ENCODE measurements around the gene ITPR3. TPM values are rescaled to one million over a fixed set of nuclear protein-coding genes. Genes with fewer than 3 reads are reported as not detected.
A peak's percentile ranks its signal among the peaks of the same experiment; 100 is the strongest.

ITPR3 gene
- total RNA-seq, 2 experiments from 2014 or later, result 64.2 to 65.8 TPM

- H3K4me1 Mint-ChIP-seq, result peaks cover 42% of the 10 kb centered on the region
- peaks cover 4% of the 10 kb centered on the region for H3K27me3 Mint-ChIP-seq
- ChIA-PET CTCF (interaction anchor here (1.2 to 2.0 kb wide), 4 partner anchors 12 to 125 kb away, joined by 3 to 5 read pairs (median 4); no protein-coding TSS in a partner anchor), POLR2A (no interaction called here)
- H3K27ac Mint-ChIP-seq, result no peak overlapping the region
- H3K9me3 Mint-ChIP-seq, result no peaks in the 10 kb centered on the region
- H3K4me3 Mint-ChIP-seq, result peak overlapping the region; percentile 2
- H3K36me3 Mint-ChIP-seq (ENCODE audit: low read depth), result peaks cover 24% of the 10 kb centered on the region
- no peak for DNase-seq
Observed at GRCh38 chr6:33709605-33710295, 88.6 kb downstream of the ITPR3 start.

DNA sequence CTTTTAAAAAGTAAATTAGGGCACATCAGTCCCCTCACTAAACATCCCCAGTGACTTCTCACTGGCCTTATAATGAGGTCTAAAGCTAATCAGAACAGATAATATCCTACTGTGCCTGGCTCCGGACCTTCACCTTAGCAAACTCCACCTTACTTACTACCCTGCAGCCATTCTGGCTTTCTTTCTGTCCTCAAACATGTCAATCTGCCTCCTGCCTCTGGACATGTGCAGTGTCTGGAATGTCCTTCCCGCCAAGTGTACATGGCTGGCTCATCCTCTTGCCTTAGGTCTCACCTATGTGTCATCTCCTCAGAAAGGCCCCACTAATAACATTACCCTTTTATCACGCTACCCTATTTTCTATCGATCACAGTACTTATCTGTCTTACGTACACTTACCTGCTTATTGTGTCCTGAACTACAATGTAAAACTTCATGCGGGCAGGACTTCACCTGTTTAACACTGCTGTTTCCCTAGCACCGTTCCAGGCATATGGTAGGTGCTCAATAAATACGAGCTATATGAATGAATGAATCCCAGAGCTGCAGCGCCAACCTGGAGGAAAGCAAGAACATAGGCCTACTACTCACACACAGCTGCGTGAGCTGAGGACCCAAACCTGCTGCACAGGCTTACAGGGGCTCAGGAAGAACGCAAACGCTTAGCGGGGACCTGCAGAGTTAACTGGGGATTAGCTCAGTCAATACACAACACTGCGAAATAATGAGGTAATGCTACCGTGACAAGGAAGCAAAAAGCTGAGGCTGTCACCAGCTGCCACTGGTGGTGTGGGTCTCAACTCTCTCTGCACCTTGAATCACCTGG lies 89.4 kb downstream of the ITPR3 start:
- Mint-ChIP-seq H3K4me3 (peak overlapping the region; percentile 90), H3K27ac (peak overlapping the region; percentile 96), H3K27me3 (peaks cover 4% of the 10 kb centered on the region), H3K36me3 (ENCODE audit: low read depth) (peaks cover 24% of the 10 kb centered on the region), H3K4me1 (peaks cover 41% of the 10 kb centered on the region), H3K9me3 (no peaks in the 10 kb centered on the region)
- CTCF ChIA-PET, result interaction anchor here (0.7 to 2.1 kb wide), 18 partner anchors 8 to 318 kb away, joined by 3 to 18 read pairs (median 4); partner anchors contain the start of genes IP6K3 and ITPR3
- POLR2A ChIA-PET, result no interaction called here
- DNase-seq, result peak; percentile 37

GRCh38 chr6:33711140-33712129 lies 90.3 kb downstream of the ITPR3 start, which contains the start of gene UQCC2:
Gene UQCC2 (minus strand): TSS chr6:33711700. CDS start chr6:33711686, 14 bp downstream.
- H3K27ac Mint-ChIP-seq, result peak within 1 kb of the TSS; percentile 96
- peaks cover 38% of the 10 kb centered on the region for H3K4me1 Mint-ChIP-seq
- H3K27me3 Mint-ChIP-seq, result peaks cover 4% of the 10 kb centered on the region
- ChIA-PET CTCF (interaction anchor here (0.6 to 2.1 kb wide), 25 partner anchors 9 to 322 kb away, joined by 3 to 18 read pairs (median 3); partner anchors contain the start of genes IP6K3, ITPR3 and ZBTB9), POLR2A (no interaction called here)
- peak within 1 kb of the TSS; percentile 90 for H3K4me3 Mint-ChIP-seq
- DNase-seq, result peak; percentile 97
- peaks cover 23% of the 10 kb centered on the region for H3K36me3 Mint-ChIP-seq (ENCODE audit: low read depth)
- H3K9me3 Mint-ChIP-seq, result no peaks in the 10 kb centered on the region

- Mint-ChIP-seq H3K4me1 (peaks cover 34% of the 10 kb centered on the region), H3K27ac (no peak overlapping the region), H3K4me3 (no peak overlapping the region), H3K9me3 (no peaks in the 10 kb centered on the region), H3K36me3 (ENCODE audit: low read depth) (peaks cover 17% of the 10 kb centered on the region), H3K27me3 (peaks cover 4% of the 10 kb centered on the region)
- POLR2A ChIA-PET, result no interaction called here
- DNase-seq, result no peak
- CTCF ChIA-PET, result interaction anchor here (0.6 to 1.0 kb wide), 3 partner anchors 22 to 808 kb away, joined by 3 to 5 read pairs (median 3); no protein-coding TSS in a partner anchor
Observed at GRCh38 chr6:33712914-33713313, 91.8 kb downstream of the ITPR3 start.

DNA sequence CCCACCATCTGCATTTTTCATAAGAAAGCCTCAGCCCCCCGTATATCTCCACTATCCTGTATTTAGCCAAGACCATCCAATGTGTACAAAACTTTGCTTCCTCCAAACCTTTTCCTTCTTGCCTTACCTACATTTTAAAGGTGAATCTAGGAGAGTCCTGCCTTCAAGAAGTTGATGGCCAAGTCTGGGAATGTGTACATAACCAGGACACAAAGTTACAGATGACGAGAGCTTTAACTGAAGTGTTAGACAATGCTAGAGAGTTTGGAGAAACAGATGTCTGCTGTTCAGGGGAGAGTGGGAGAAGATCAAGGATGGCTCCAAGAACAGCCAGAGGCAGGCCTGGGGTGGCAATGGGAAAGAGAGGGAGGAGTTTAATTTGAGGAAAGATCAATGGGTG lies 92.7 kb downstream of the ITPR3 start:
- H3K9me3 Mint-ChIP-seq, result no peaks in the 10 kb centered on the region
- no peak overlapping the region for H3K27ac Mint-ChIP-seq
- H3K4me1 Mint-ChIP-seq, result peaks cover 25% of the 10 kb centered on the region
- H3K27me3 Mint-ChIP-seq, result peaks cover 4% of the 10 kb centered on the region
- H3K36me3 Mint-ChIP-seq (ENCODE audit: low read depth), result peaks cover 15% of the 10 kb centered on the region
- CTCF ChIA-PET, result interaction anchor here (1.0 kb wide), 1 partner anchor 21 kb away, joined by 3 read pairs; no protein-coding TSS in a partner anchor
- POLR2A ChIA-PET, result no interaction called here
- DNase-seq, result no peak
- H3K4me3 Mint-ChIP-seq, result no peak overlapping the region

GRCh38 chr6:33714385-33715040 lies 93.4 kb downstream of the ITPR3 start:
- H3K27ac Mint-ChIP-seq, result no peak overlapping the region
- H3K4me3 Mint-ChIP-seq, result no peak overlapping the region
- H3K4me1 Mint-ChIP-seq, result peaks cover 19% of the 10 kb centered on the region
- ChIA-PET CTCF (interaction anchor here (1.0 to 1.1 kb wide), 2 partner anchors 11 to 481 kb away, joined by 3 read pairs; no protein-coding TSS in a partner anchor), POLR2A (no interaction called here)
- peaks cover 10% of the 10 kb centered on the region for H3K36me3 Mint-ChIP-seq (ENCODE audit: low read depth)
- peaks cover 8% of the 10 kb centered on the region for H3K27me3 Mint-ChIP-seq
- DNase-seq, result no peak
- no peaks in the 10 kb centered on the region for H3K9me3 Mint-ChIP-seq

GRCh38 chr6:33716379-33716778 lies 95.3 kb downstream of the ITPR3 start:
- Mint-ChIP-seq H3K27me3 (peaks cover 18% of the 10 kb centered on the region), H3K4me3 (no peak overlapping the region), H3K27ac (no peak overlapping the region), H3K9me3 (no peaks in the 10 kb centered on the region), H3K4me1 (peaks cover 5% of the 10 kb centered on the region), H3K36me3 (ENCODE audit: low read depth) (no peaks in the 10 kb centered on the region)
- no peak for DNase-seq
- POLR2A ChIA-PET, result no interaction called here
- CTCF ChIA-PET, result interaction anchor here (0.5 to 1.4 kb wide), 3 partner anchors 94 to 353 kb away, joined by 3 read pairs; no protein-coding TSS in a partner anchor

- CTCF ChIA-PET, result interaction anchor here (0.5 to 0.7 kb wide), 2 partner anchors 95 to 352 kb away, joined by 3 read pairs; no protein-coding TSS in a partner anchor
Observed at GRCh38 chr6:33716890-33717632, 95.9 kb downstream of the ITPR3 start.

DNA sequence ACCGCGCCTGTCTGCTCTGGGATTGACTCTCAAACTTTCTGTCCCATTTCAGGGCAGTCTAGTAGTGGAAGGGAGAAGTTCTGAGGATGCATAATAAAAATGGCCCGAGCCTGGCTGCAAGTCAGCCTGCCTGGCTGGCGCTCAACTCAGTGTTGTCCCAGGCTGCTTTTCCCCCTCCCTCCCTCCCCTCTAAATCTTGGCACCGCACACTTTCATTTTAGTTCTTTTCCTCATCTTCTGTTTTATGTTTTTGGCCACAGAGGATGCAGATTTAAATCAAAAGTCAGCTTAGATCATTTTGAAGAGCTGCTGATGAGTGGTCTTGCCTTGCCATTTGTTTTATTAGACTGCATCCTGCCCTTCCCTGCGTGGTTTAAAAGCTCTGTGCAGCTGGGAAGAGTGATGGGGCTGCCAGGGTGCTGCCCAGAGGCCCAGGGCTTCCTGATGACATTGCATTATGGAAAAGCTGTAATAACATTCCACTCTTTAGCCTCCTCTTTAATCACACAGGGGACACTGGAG lies 96.9 kb downstream of the ITPR3 start:
- Mint-ChIP-seq H3K9me3 (no peaks in the 10 kb centered on the region), H3K4me3 (no peak overlapping the region), H3K27ac (no peak overlapping the region), H3K27me3 (peaks cover 21% of the 10 kb centered on the region), H3K4me1 (no peaks in the 10 kb centered on the region), H3K36me3 (ENCODE audit: low read depth) (no peaks in the 10 kb centered on the region)
- no peak for DNase-seq
- POLR2A ChIA-PET, result no interaction called here
- CTCF ChIA-PET, result no interaction called here

More at GRCh38 chr6:33716890-33717632, 95.9 kb downstream of the ITPR3 start:
- no peak for DNase-seq
- Mint-ChIP-seq H3K27ac (no peak overlapping the region), H3K9me3 (no peaks in the 10 kb centered on the region), H3K4me3 (no peak overlapping the region), H3K36me3 (ENCODE audit: low read depth) (no peaks in the 10 kb centered on the region), H3K27me3 (peaks cover 21% of the 10 kb centered on the region), H3K4me1 (peaks cover under 1% of the 10 kb centered on the region)
- POLR2A ChIA-PET, result no interaction called here

- Mint-ChIP-seq H3K27me3 (peaks cover 22% of the 10 kb centered on the region), H3K4me1 (peaks cover 3% of the 10 kb centered on the region), H3K36me3 (ENCODE audit: low read depth) (no peaks in the 10 kb centered on the region), H3K9me3 (no peaks in the 10 kb centered on the region), H3K4me3 (no peak overlapping the region), H3K27ac (no peak overlapping the region)
- ChIA-PET CTCF (no interaction called here), POLR2A (no interaction called here)
- DNase-seq, result no peak
Observed at GRCh38 chr6:33718713-33719112, 97.6 kb downstream of the ITPR3 start.

GRCh38 chr6:33719326-33719987 lies 98.3 kb downstream of the ITPR3 start:
- Mint-ChIP-seq H3K9me3 (no peaks in the 10 kb centered on the region), H3K27me3 (peaks cover 20% of the 10 kb centered on the region), H3K4me1 (peaks cover 9% of the 10 kb centered on the region), H3K36me3 (ENCODE audit: low read depth) (no peaks in the 10 kb centered on the region), H3K4me3 (no peak overlapping the region), H3K27ac (no peak overlapping the region)
- ChIA-PET POLR2A (no interaction called here), CTCF (no interaction called here)
- no peak for DNase-seq
